Left ventricle myocardium superior (tissue), 1 donor: ENCODE data around the gene NLRC4. TPM values are rescaled to one million over a fixed set of nuclear protein-coding genes. Genes with fewer than 3 reads are reported as not detected.

Source experiments
- total RNA-seq: library from RNA; stranded (reverse); fragmentation: NEBNext Ultra II Directional; extraction: Animal tissue kit (Norgen Biotek cat#: 25700); gene quantifications from one replicate; pipeline ENCODE4 v1.2.1, GENCODE V29; 2021
- donor health status: DM: no; HTN: yes; CAD: no; lungs with severe emphysema.

Gene NLRC4
- total RNA-seq, 1 donor from 2014 or later = 0.82 TPM

Other genes starting within 250 kb of the NLRC4 start
- gene DPY30, start 225.1 kb downstream of the NLRC4 start, total RNA-seq = 42.6 TPM
- gene SPAST, start 201.3 kb downstream of the NLRC4 start, total RNA-seq = 10.4 TPM
- gene SLC30A6, start 99.0 kb downstream of the NLRC4 start, total RNA-seq = 14.4 TPM
- gene YIPF4, start 13.0 kb upstream of the NLRC4 start, total RNA-seq = 71.9 TPM
- gene BIRC6, start 92.1 kb upstream of the NLRC4 start, total RNA-seq = 32.3 TPM